GM12878 (cell line): Measurements from ENCODE around the gene SRPK2. TPM values are rescaled to one million over a fixed set of nuclear protein-coding genes. Genes with fewer than 3 reads are reported as not detected.
A peak's percentile ranks its signal among the peaks of the same experiment; 100 is the strongest.

Experiments used
- ATAC-seq: fragments of 200-7000 bp; cut with Tn5 transposase; 3 replicates; pipeline ENCODE4 v1.9.1; 2020; ENCODE audit warnings: mild to moderate bottlenecking, moderate library complexity
- BruUV-seq: library from RNA; stranded (reverse); fragments of 400-500 nt; replicated peaks from 2 replicates; lab custom pipeline; 2021; lab: Mats Ljungman, UMichigan
- CTCF ChIA-PET: fragments of 300-600 bp; sonication (Branson Sonifier 250); formaldehyde crosslinking; extraction: SDS; loops from one replicate; lab custom pipeline; 2021; ENCODE audit warnings: inconsistent platforms; lab: Yijun Ruan, JAX
- POLR2A ChIA-PET: fragments of 350-600 bp; formaldehyde crosslinking; extraction: SDS; loops from one replicate; lab custom pipeline; 2021; ENCODE audit warnings: inconsistent platforms; lab: Charles Lee
- RAD21 ChIA-PET: fragments of 300-600 bp; sonication (Branson Sonifier 250); formaldehyde crosslinking; loops from one replicate; lab custom pipeline; 2023; ENCODE audit warnings: antibody characterized with exemption; ENCODE audit not compliant: unreplicated experiment; lab: Charles Lee
- SMC1A ChIA-PET: fragments of 300-600 bp; sonication (Branson Sonifier 250); formaldehyde crosslinking; loops from one replicate; lab custom pipeline; 2023; ENCODE audit not compliant: unreplicated experiment, uncharacterized antibody; lab: Charles Lee
- DNase-seq: peaks from one replicate; pipeline ENCODE4 v3.0.0-alpha.2; 2011; ENCODE audit warnings: low read depth, low spot score
- FAIRE-seq: peaks from 3 replicates; lab custom pipeline; 2011; peaks lifted over from hg19 to GRCh38; lab: Jason Lieb, UNC
- H2AFZ ChIP-seq: 2 replicates; pipeline ENCODE4 v1.6.0; 2011; ENCODE audit warnings: low read depth, low read length, control low read depth; ENCODE audit not compliant: control insufficient read depth
- H3K27ac ChIP-seq: 2 replicates; pipeline ENCODE4 v1.5.1; 2011; ENCODE audit warnings: control low read depth; ENCODE audit not compliant: control insufficient read depth, insufficient read depth
- H3K27me3 ChIP-seq, 2 experiments: replicated peaks in 1 of 2; 2 replicates each; pipeline versions ENCODE4 v1.6.0 to v1.6.1; 2011; ENCODE audit warnings: low read length in 1 of 2; ENCODE audit not compliant: control insufficient read depth in 2 of 2, insufficient read depth in 2 of 2
- H3K36me3 ChIP-seq, 2 experiments: 2 replicates each; pipeline ENCODE4 v1.5.1; 2011; ENCODE audit warnings: low read length in 1 of 2; ENCODE audit not compliant: control insufficient read depth in 2 of 2, insufficient read depth in 2 of 2
- H3K4me1 ChIP-seq: 2 replicates; pipeline ENCODE4 v1.6.1; 2011; ENCODE audit warnings: mild to moderate bottlenecking, low read length, moderate library complexity, mixed read lengths; ENCODE audit not compliant: control insufficient read depth, insufficient read depth
- H3K4me2 ChIP-seq: 2 replicates; pipeline ENCODE4 v1.6.0; 2011; ENCODE audit warnings: control low read depth; ENCODE audit not compliant: control insufficient read depth, insufficient read depth
- H3K4me3 ChIP-seq: fragments of 200-600 bp; sonication (generic); 2 replicates; pipeline ENCODE4 v1.5.1; 2016
- H3K79me2 ChIP-seq: 2 replicates; pipeline ENCODE4 v1.6.0; 2011; ENCODE audit warnings: low read length; ENCODE audit not compliant: control insufficient read depth, insufficient read depth
- H3K9ac ChIP-seq: 2 replicates; pipeline ENCODE4 v1.8.0; 2011; ENCODE audit warnings: low read length, control low read depth, mixed read lengths; ENCODE audit not compliant: control insufficient read depth, insufficient read depth
- H3K9me3 ChIP-seq: replicated peaks from 3 replicates; pipeline ENCODE4 v1.5.1; 2011; ENCODE audit warnings: mild to moderate bottlenecking, low read length; ENCODE audit not compliant: control insufficient read depth, insufficient read depth
- H4K20me1 ChIP-seq: 2 replicates; pipeline ENCODE4 v1.6.0; 2011; ENCODE audit not compliant: control insufficient read depth, insufficient read depth
- KAT2A ChIP-seq: conservative IDR thresholded peaks from 2 replicates; pipeline ENCODE4 v1.6.1; 2011; ENCODE audit warnings: low read depth, low read length; ENCODE audit not compliant: control insufficient read depth
- NBN ChIP-seq: fragments of 450-650 bp; IDR thresholded peaks from 2 replicates; pipeline ENCODE4 v1.6.1; 2016
- TAF1 ChIP-seq: IDR thresholded peaks from 2 replicates; pipeline ENCODE4 v1.6.1; 2011; ENCODE audit warnings: mild to moderate bottlenecking, low read depth, low read length, borderline replicate concordance
- TCF3 ChIP-seq: IDR thresholded peaks from 2 replicates; pipeline ENCODE4 v1.6.1; 2012; ENCODE audit warnings: low read depth, mild to moderate bottlenecking, low read length, borderline replicate concordance; ENCODE audit not compliant: insufficient read depth
- WGBS: methylation state at CpG from one replicate; pipeline ENCODE4 v1.1.6; 2016; ENCODE audit warnings: low lambda C conversion rate; ENCODE audit not compliant: insufficient replicate concordance, insufficient coverage; ENCODE audit errors: missing lambda C conversion rate; 5-methylcytosine and 5-hydroxymethylcytosine counted together
- in situ Hi-C: fragments of 300-500 bp; cut with MboI; formaldehyde crosslinking; loops from 9 replicates; pipeline ENCODE4 v1.14.3; 2018; ENCODE audit warnings: mixed read lengths
- intact Hi-C: fragments of 100-400 bp; cut with micrococcal nuclease; formaldehyde crosslinking; loops from one replicate; pipeline ENCODE4 v1.14.2; 2022; ENCODE audit not compliant: unreplicated experiment
- polyA plus RNA-seq, 11 experiments: library from polyadenylated mRNA; depleted of rRNA in 4 of 11; unstranded in 6 of 11; stranded (reverse) in 5 of 11; fragments of >200 nt; fragmentation: Nextera tagmentation in 4 of 11; fragmentation: Illumina TruSeq in 1 of 11; extraction: Ambion mirVana in 4 of 11; extraction: Trizol in 1 of 11; gene quantifications; 1 replicate in 1 of 11; 2 replicates in 10 of 11; pipeline versions ENCODE4 v1.2.1 to v1.2.3, GENCODE V29; 2011 to 2016; ENCODE audit warnings: inconsistent platforms in 2 of 11, missing spikeins in 2 of 11, low read depth in 1 of 11
- total RNA-seq, 4 experiments: library from RNA; depleted of rRNA in 3 of 4; stranded (reverse); fragments of >200 nt in 3 of 4; fragmentation: Illumina TruSeq in 1 of 4; extraction: Trizol in 1 of 4; gene quantifications; 2 replicates each; pipeline versions ENCODE4 v1.2.1 to v1.2.3, GENCODE V29; 2013 to 2021
- TF ChIP-seq, protein P1 (sequence below): fragments of 450-650 bp; IDR thresholded peaks from 2 replicates; pipeline ENCODE4 v1.6.1; 2017; ENCODE audit warnings: mild to moderate bottlenecking, moderate library complexity
- TF ChIP-seq, protein P2 (sequence below), 3 experiments: IDR thresholded peaks in 2 of 3; conservative IDR thresholded peaks in 1 of 3; 2 replicates each; pipeline ENCODE4 v1.5.1; 2011; ENCODE audit warnings: low read depth in 3 of 3, low read length in 3 of 3, mild to moderate bottlenecking in 3 of 3, control low read depth in 2 of 3, moderate library complexity in 2 of 3, inconsistent platforms in 1 of 3, mixed read lengths in 1 of 3; ENCODE audit not compliant: control insufficient read depth in 2 of 3, insufficient read depth in 1 of 3; ENCODE audit errors: extremely low read depth in 1 of 3

The SRPK2 gene
- total and polyA plus RNA-seq, 10 of the 15 experiments (the other 5 are each of a cell fraction or from before 2014, with no cell fraction given), result 13.2 to 32.8 (median 24.5) TPM

DNA sequence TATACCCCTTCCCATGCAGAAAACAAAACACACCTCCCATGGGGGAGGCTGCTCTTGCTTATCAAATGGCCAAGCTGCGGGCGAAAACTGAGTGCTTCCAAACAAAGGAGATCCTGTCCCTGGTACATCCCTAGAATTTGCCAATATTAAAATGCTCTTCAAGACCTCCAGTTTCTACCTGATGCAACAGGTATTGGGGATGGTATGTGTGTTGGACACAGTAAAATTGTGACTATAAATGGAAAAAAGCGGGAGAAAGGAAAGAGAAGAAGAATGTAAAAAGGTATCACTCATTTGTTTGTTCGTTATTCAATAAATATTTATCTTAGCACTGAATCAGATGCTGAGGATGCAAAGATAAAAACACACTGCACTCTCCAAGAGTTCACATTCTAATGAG is 250.8 kb downstream of the SRPK2 start (continued):
- TF ChIP-seq, protein P1, sequence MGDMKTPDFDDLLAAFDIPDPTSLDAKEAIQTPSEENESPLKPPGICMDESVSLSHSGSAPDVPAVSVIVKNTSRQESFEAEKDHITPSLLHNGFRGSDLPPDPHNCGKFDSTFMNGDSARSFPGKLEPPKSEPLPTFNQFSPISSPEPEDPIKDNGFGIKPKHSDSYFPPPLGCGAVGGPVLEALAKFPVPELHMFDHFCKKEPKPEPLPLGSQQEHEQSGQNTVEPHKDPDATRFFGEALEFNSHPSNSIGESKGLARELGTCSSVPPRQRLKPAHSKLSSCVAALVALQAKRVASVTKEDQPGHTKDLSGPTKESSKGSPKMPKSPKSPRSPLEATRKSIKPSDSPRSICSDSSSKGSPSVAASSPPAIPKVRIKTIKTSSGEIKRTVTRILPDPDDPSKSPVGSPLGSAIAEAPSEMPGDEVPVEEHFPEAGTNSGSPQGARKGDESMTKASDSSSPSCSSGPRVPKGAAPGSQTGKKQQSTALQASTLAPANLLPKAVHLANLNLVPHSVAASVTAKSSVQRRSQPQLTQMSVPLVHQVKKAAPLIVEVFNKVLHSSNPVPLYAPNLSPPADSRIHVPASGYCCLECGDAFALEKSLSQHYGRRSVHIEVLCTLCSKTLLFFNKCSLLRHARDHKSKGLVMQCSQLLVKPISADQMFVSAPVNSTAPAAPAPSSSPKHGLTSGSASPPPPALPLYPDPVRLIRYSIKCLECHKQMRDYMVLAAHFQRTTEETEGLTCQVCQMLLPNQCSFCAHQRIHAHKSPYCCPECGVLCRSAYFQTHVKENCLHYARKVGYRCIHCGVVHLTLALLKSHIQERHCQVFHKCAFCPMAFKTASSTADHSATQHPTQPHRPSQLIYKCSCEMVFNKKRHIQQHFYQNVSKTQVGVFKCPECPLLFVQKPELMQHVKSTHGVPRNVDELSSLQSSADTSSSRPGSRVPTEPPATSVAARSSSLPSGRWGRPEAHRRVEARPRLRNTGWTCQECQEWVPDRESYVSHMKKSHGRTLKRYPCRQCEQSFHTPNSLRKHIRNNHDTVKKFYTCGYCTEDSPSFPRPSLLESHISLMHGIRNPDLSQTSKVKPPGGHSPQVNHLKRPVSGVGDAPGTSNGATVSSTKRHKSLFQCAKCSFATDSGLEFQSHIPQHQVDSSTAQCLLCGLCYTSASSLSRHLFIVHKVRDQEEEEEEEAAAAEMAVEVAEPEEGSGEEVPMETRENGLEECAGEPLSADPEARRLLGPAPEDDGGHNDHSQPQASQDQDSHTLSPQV, result no peak
- TF ChIP-seq, protein P2, sequence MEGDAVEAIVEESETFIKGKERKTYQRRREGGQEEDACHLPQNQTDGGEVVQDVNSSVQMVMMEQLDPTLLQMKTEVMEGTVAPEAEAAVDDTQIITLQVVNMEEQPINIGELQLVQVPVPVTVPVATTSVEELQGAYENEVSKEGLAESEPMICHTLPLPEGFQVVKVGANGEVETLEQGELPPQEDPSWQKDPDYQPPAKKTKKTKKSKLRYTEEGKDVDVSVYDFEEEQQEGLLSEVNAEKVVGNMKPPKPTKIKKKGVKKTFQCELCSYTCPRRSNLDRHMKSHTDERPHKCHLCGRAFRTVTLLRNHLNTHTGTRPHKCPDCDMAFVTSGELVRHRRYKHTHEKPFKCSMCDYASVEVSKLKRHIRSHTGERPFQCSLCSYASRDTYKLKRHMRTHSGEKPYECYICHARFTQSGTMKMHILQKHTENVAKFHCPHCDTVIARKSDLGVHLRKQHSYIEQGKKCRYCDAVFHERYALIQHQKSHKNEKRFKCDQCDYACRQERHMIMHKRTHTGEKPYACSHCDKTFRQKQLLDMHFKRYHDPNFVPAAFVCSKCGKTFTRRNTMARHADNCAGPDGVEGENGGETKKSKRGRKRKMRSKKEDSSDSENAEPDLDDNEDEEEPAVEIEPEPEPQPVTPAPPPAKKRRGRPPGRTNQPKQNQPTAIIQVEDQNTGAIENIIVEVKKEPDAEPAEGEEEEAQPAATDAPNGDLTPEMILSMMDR (IDR thresholded peaks at IDR 0.05 in 2 of 3, conservative IDR thresholded peaks at IDR 0.05 in 1 of 3; ENCODE audit: control insufficient read depth in 2 of 3, extremely low read depth in 1 of 3, insufficient read depth in 1 of 3, low read depth in 3 of 3, low read length in 3 of 3), result no peak
- TF ChIP-seq NBN (no peak), TCF3 (no peak), TAF1 (no peak)

DNA sequence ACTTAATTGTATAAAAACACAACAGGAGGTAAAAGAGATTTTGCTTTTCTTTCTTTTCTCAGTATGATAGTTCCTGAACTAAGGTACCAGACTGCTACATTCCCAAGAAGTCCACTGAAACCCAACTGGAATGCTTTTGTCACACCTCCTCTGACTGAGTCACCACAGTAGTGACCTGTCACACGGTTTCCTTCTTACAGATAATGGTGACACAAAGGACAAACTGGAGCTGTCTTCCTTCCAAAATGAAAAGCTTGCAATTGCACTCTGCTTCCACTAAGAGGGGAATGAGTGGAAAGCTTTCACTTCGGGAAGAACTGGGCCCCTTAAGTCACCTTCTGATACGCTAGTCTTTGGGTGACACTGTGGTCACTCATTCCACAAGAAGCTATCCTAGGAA is 252.5 kb downstream of the SRPK2 start:
- Histone ChIP-seq H2AFZ (no peak overlapping the region), H3K79me2 (no peaks in the 10 kb centered on the region), H3K36me3 (peaks cover 6 to 9% of the 10 kb centered on the region in 2 experiments; a peak in 3 of 4 replicates), H3K4me2 (no peak overlapping the region), H3K27ac (no peak overlapping the region), H3K4me1 (peaks cover 5% of the 10 kb centered on the region), H4K20me1 (no peaks in the 10 kb centered on the region), H3K9me3 (no peaks in the 10 kb centered on the region), H3K4me3 (no peak overlapping the region), H3K27me3 (no peaks in the 10 kb centered on the region), H3K9ac (no peak overlapping the region)
- 86% methylated on average over 3 of the region's 3 CpGs for WGBS
- POLR2A ChIA-PET, result no interaction called here
- intact Hi-C loops (no loop called here), in situ Hi-C loops (no loop called here)
- RAD21 ChIA-PET, result no interaction called here
- FAIRE-seq (no peak), DNase-seq (no peak), ATAC-seq (no peak)
- no TSS peak for BruUV-seq
- TF ChIP-seq, protein P2 (IDR thresholded peaks at IDR 0.05 in 2 of 3, conservative IDR thresholded peaks at IDR 0.05 in 1 of 3; ENCODE audit: control insufficient read depth in 2 of 3, extremely low read depth in 1 of 3, insufficient read depth in 1 of 3, low read depth in 3 of 3, low read length in 3 of 3), result 0 out of 6 replicates have a peak, but pooled peaks of 1 of the 3 experiments have one; percentile 7
- TF ChIP-seq KAT2A, result no peak
- CTCF ChIA-PET, result interaction anchor here (0.6 to 1.5 kb wide), 3 partner anchors 13 to 741 kb away, joined by 3 to 5 read pairs (median 3); no protein-coding TSS in a partner anchor
- SMC1A ChIA-PET, result interaction anchor here (1.0 to 1.5 kb wide), 3 partner anchors 10 to 214 kb away, joined by 3 to 6 read pairs (median 4); no protein-coding TSS in a partner anchor
